Neural cell (in vitro differentiated cells): ENCODE results near the gene EEPD1. TPM values are rescaled to one million over a fixed set of nuclear protein-coding genes. Genes with fewer than 3 reads are reported as not detected.

Source experiments
- H2AFZ ChIP-seq: fragments of 200-600, 300-800 bp; sonication (generic), shearing (Covaris generic); 2 replicates; pipeline ENCODE4 v1.6.0; 2014; ENCODE audit warnings: low read depth, mild to moderate bottlenecking, antibody characterized with exemption, low read length, moderate library complexity
- H3F3A ChIP-seq: fragments of 200-600 bp; shearing (Covaris generic); 2 replicates; pipeline ENCODE4 v1.6.1; 2016; ENCODE audit warnings: mild to moderate bottlenecking, moderate library complexity, mixed read lengths, antibody characterized with exemption, low read length; ENCODE audit not compliant: insufficient read depth, poor library complexity, severe bottlenecking
- H3K27ac ChIP-seq: fragments of 200-600, 300-800 bp; sonication (generic), shearing (Covaris generic); 2 replicates; pipeline ENCODE4 v1.5.1; 2014; ENCODE audit warnings: mild to moderate bottlenecking, low read length, moderate library complexity
- H3K27me3 ChIP-seq: fragments of 300-800, 200-600 bp; sonication (generic), shearing (Covaris generic); 2 replicates; pipeline ENCODE4 v1.6.0; 2014; ENCODE audit warnings: mild to moderate bottlenecking, low read depth, low read length, moderate library complexity; ENCODE audit not compliant: insufficient read depth
- H3K36me3 ChIP-seq: fragments of 300-800, 200-600 bp; sonication (generic), shearing (Covaris generic); 2 replicates; pipeline ENCODE4 v1.5.1; 2014; ENCODE audit warnings: mild to moderate bottlenecking, antibody characterized with exemption, low read length, moderate library complexity; ENCODE audit not compliant: insufficient read depth
- H3K4me2 ChIP-seq: fragments of 300-800, 200-600 bp; sonication (generic), shearing (Covaris generic); 2 replicates; pipeline ENCODE4 v1.6.0; 2014; ENCODE audit warnings: mild to moderate bottlenecking, low read length
- H3K4me3 ChIP-seq: fragments of 300-800, 200-600 bp; sonication (generic), shearing (Covaris generic); 2 replicates; pipeline ENCODE4 v1.5.1; 2014; ENCODE audit warnings: mild to moderate bottlenecking, low read length, moderate library complexity
- H3K79me2 ChIP-seq: fragments of 200-600 bp; shearing (Covaris generic); replicated peaks from 2 replicates; pipeline ENCODE4 v1.6.0; 2014; ENCODE audit warnings: mild to moderate bottlenecking, low read length, moderate library complexity; ENCODE audit not compliant: insufficient read depth
- H3K9ac ChIP-seq: fragments of 300-800, 200-600 bp; sonication (generic), shearing (Covaris generic); 2 replicates; pipeline ENCODE4 v1.6.1; 2016; ENCODE audit warnings: mild to moderate bottlenecking, low read length, mixed read lengths
- H3K9me2 ChIP-seq: fragments of 200-600 bp; shearing (Covaris generic); 2 replicates; pipeline ENCODE4 v1.6.1; 2016; ENCODE audit warnings: mild to moderate bottlenecking, low read length, mixed read lengths; ENCODE audit not compliant: insufficient read depth
- H3K9me3 ChIP-seq: fragments of 200-600, 300-800 bp; sonication (generic), shearing (Covaris generic); 2 replicates; pipeline ENCODE4 v1.6.1; 2016; ENCODE audit warnings: mild to moderate bottlenecking, mixed run types, low read length, moderate library complexity, mixed read lengths
- H4K20me1 ChIP-seq: fragments of 200-600 bp; shearing (Covaris generic); 2 replicates; pipeline ENCODE4 v1.6.1; 2016; ENCODE audit warnings: mild to moderate bottlenecking, mixed run types; ENCODE audit not compliant: insufficient read depth
- CTCF ChIP-seq: fragments of 450-650 bp; IDR thresholded peaks from 2 replicates; pipeline ENCODE4 v1.5.1; 2014; ENCODE audit warnings: antibody characterized with exemption, mild to moderate bottlenecking, moderate library complexity; ENCODE audit not compliant: poor library complexity, severe bottlenecking
- EP300 ChIP-seq: fragments of 450-650 bp; conservative IDR thresholded peaks from 2 replicates; pipeline ENCODE4 v1.6.1; 2014; ENCODE audit warnings: antibody characterized with exemption, mild to moderate bottlenecking, moderate library complexity; ENCODE audit not compliant: poor library complexity, severe bottlenecking
- EZH2 ChIP-seq: fragments of 200-600, 300-800 bp; shearing (Covaris generic), sonication (generic); IDR thresholded peaks from 2 replicates; pipeline ENCODE4 v1.6.1; 2014; ENCODE audit warnings: antibody characterized with exemption, low read length, borderline replicate concordance, mild to moderate bottlenecking; ENCODE audit not compliant: insufficient read depth, poor library complexity, severe bottlenecking
- MXI1 ChIP-seq: fragments of 450-650 bp; conservative IDR thresholded peaks from 2 replicates; pipeline ENCODE4 v1.6.1; 2014; ENCODE audit warnings: antibody characterized with exemption, mild to moderate bottlenecking; ENCODE audit not compliant: poor library complexity, severe bottlenecking
- POLR2AphosphoS5 ChIP-seq: IDR thresholded peaks from 2 replicates; pipeline ENCODE4 v1.6.1; 2012
- RAD21 ChIP-seq: fragments of 450-650 bp; conservative IDR thresholded peaks from 2 replicates; pipeline ENCODE4 v1.6.1; 2014; ENCODE audit warnings: antibody characterized with exemption, mild to moderate bottlenecking, moderate library complexity
- REST ChIP-seq: IDR thresholded peaks from 2 replicates; pipeline ENCODE4 v1.6.1; 2012; ENCODE audit warnings: borderline replicate concordance
- SMC3 ChIP-seq: fragments of 450-650 bp; conservative IDR thresholded peaks from 2 replicates; pipeline ENCODE4 v1.6.1; 2014; ENCODE audit warnings: antibody characterized with exemption, mild to moderate bottlenecking, moderate library complexity; ENCODE audit not compliant: poor library complexity
- TAF1 ChIP-seq: IDR thresholded peaks from 2 replicates; pipeline ENCODE4 v1.6.1; 2012; ENCODE audit warnings: low read depth
- polyA plus RNA-seq: library from polyadenylated mRNA; depleted of rRNA; stranded (reverse); fragments of >200 nt; gene quantifications from 2 replicates; pipeline ENCODE4 v1.2.3, GENCODE V29; 2014

The EEPD1 gene
- polyA plus RNA-seq, 1 donor from 2014 or later = 4.2 TPM

GRCh38 chr7:36260481-36260880, 107.4 kb downstream of the EEPD1 start:
- Histone ChIP-seq H3K27ac (no peak overlapping the region), H3F3A (no peaks in the 10 kb centered on the region), H4K20me1 (no peaks in the 10 kb centered on the region), H2AFZ (no peak overlapping the region), H3K4me2 (no peak overlapping the region), H3K9me2 (no peaks in the 10 kb centered on the region), H3K4me3 (no peak overlapping the region), H3K79me2 (no peaks in the 10 kb centered on the region), H3K27me3 (no peaks in the 10 kb centered on the region), H3K9ac (no peak overlapping the region), H3K9me3 (no peaks in the 10 kb centered on the region), H3K36me3 (no peaks in the 10 kb centered on the region)
- TF ChIP-seq MXI1 (no peak), POLR2AphosphoS5 (no peak), SMC3 (no peak), EP300 (no peak), RAD21 (no peak), TAF1 (no peak), REST (no peak), CTCF (no peak), EZH2 (no peak)

GRCh38 chr7:36261019-36261754, 108.1 kb downstream of the EEPD1 start:
- Histone ChIP-seq H3K27me3 (no peaks in the 10 kb centered on the region), H2AFZ (no peak overlapping the region), H3F3A (no peaks in the 10 kb centered on the region), H3K9me2 (no peaks in the 10 kb centered on the region), H3K4me2 (no peak overlapping the region), H3K9ac (no peak overlapping the region), H3K27ac (no peak overlapping the region), H3K9me3 (no peaks in the 10 kb centered on the region), H3K36me3 (no peaks in the 10 kb centered on the region), H3K4me3 (no peak overlapping the region), H3K79me2 (no peaks in the 10 kb centered on the region), H4K20me1 (no peaks in the 10 kb centered on the region)
- TF ChIP-seq REST = no peak
- TF ChIP-seq RAD21 = no peak
- TF ChIP-seq MXI1 = no peak
- TF ChIP-seq CTCF = no peak
- TF ChIP-seq EP300 = no peak
- TF ChIP-seq POLR2AphosphoS5 = no peak
- no peak for TF ChIP-seq EZH2
- no peak for TF ChIP-seq TAF1
- TF ChIP-seq SMC3 = no peak
